Astrocyte of the hippocampus (primary cell): ENCODE results near the gene FAM241B.

ENCODE experiments used
- DNase-seq: peaks from one replicate; pipeline ENCODE4 v3.0.0; 2011; ENCODE audit warnings: low read depth, low spot score

Gene FAM241B

GRCh38 chr10:69649786-69650550 lies 19.9 kb downstream of the FAM241B start:
- DNase-seq: no peak

GRCh38 chr10:69650589-69651261 lies 20.7 kb downstream of the FAM241B start:
- no peak for DNase-seq

- DNase-seq: no peak
These were observed 21.3 kb downstream of the FAM241B start for GRCh38 chr10:69651362-69651761.

- no peak for DNase-seq
These were observed 22.2 kb downstream of the FAM241B start for GRCh38 chr10:69652111-69652856.

GRCh38 chr10:69652857-69653199 lies 22.8 kb downstream of the FAM241B start:
- no peak for DNase-seq

- no peak for DNase-seq
These were observed 23.5 kb downstream of the FAM241B start for GRCh38 chr10:69653561-69653960.

- DNase-seq: no peak
These were observed 25.2 kb downstream of the FAM241B start for GRCh38 chr10:69655124-69655867.

- no peak for DNase-seq
These were observed 26.0 kb downstream of the FAM241B start for GRCh38 chr10:69655868-69656555.

DNA sequence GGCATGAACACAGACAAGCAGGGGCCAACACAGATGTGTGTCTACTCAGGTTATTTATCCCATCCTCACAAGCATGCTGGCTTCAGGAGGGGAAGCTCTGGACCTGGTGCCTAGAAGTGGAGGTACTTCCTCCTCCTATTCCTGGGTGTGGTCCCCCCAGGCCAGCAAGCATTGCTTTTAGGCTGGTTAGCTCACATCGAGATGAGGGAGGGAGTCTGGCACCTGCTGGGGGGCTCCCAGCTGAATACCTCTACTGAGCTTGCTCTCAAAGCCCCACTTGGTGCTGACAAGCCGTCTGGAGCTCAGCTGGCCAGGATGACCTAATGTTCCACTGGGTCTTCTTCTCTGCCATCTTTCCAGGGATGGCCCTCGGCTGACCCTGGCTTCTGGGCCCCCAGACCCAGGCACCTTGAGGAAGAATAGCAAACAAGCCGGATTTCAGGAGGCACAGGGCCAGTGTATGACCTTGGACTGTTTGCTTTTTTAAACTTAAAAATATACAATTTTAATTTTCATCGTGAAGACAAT lies 26.8 kb downstream of the FAM241B start:
- DNase-seq: no peak

DNA sequence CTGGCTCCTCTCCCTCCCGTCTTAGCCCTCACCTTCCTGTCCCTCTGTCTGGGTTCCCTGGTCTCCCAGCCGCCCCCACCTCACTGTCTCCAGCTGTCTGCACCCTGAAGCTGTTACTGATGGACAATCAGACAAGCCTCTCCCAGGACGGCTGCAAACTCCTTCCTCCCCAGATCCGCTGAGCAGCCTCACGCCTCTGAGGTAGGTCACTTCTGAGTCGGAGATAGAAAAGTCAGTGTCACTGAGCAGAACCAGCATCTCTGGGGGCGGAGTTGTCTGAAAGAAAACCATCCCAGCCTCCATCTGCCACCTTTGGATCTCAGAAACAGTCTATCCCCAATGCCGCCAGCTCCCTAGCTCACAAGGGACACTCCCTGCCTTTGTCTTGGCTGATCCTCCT lies 27.4 kb downstream of the FAM241B start:
- no peak for DNase-seq

DNA sequence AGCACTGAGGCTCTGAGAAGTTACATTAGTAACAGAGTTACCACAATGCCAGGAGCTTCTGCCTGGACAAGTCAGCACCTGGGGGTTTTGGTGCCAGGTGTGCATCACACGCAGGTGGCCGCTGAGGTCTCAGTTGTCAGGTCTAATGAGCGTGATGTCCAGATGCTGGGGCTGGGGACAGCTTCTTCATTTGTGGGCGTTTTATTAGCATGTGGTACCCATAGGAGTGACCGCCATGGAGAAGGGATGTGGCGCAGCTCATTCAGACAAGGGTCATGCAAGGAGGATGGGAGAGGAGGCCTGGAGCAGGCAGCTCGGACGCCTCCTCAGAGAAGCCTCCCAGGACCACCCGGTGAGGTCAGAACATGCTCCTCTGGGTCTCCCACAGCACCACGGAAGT lies 27.8 kb downstream of the FAM241B start:
- no peak for DNase-seq

DNA sequence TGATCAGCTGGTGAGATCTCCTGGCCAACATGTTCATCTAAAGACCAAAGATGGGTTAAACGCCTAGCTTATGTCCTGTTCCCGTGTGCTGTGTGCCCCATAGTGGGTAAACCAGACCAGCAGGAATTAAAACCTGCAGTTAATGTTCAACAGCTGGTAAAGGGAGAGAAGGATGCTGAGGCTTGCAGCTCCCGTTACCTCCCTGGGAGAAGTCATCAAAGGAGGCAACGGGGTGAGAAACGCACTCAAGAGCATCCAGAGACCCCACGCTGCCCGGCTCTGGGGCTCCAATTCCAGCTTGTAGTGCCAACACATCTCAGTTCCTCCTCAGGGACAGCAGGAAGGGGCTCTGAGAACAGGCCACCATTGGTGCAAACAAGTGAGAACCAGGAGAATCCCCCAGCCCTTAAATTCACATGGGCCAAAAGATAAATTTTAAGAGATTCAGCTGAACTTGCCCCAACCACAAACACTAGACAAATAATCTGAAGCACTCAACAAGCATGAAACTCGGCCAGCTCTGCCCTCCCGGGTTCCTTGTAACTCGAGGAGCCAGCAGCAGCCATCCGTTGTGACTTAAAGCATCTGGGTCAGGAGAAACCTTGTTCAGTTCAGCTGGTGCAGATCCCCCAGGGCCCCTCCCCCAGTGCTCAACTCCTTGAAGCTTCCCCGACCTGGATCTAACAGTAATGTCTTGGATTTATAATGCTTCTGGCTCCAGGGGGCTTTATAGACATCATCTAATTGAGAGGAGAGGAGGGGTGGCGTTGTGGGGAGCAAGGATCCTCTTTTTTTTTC lies 29.4 kb downstream of the FAM241B start:
- no peak for DNase-seq

GRCh38 chr10:69660296-69660695 lies 30.2 kb downstream of the FAM241B start:
- no peak for DNase-seq

DNA sequence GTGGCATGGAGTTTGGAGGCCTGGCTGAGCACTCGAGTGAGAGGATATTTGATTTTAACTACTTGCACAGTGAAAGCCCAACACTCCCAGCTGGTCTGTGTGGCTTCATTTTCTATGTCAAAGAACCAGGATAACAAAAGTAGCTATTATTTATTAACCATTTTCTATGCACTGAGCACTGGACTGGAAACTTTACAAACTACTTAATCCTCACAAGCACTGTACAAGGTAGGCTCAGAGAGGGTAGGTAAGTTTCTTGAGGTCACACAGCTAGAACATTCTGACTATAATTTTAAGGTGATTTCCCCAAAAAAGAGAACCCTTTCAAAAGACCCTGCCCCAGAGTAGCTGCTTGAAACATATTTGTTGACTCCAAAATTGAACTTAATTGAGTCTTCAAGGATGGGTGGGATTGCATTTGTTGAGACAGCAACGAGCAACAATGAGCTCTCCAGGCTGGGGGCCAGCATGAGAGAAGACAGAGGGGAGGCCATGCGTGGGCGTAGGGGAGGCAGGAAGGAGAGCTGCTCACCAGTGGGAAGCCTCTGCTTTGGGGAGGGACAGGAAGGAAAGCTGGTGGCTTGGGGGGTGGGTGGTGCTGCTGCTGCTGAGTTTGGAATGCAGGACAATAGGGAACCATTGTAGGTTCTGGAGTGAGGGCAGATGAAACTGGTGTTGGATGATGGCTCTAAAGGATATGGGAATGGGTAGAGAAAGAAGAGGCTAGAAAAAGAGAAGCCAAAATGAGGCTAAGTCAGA lies 31.5 kb downstream of the FAM241B start:
- DNase-seq: no peak

- no peak for DNase-seq
These were observed 32.3 kb downstream of the FAM241B start for GRCh38 chr10:69662173-69662877.

DNA sequence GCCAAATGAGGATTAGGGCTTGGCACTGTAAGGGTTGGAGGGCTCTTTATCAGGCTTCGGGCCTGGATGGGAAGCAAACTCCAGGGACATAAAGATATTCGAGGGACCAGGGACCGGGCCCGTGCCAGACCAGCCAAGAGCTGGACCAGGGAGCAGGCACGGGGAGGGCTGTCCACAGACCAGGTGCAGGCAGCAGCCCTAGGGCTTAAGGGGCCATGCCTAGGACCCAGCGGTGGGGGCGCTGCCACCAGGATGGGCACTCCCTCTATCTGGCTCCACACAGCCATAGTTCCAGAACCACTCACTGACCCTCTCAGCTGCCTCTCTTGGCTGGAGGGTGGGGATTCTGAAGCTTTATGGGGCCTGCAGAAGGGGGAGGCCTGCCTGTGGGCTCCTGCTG lies 32.9 kb downstream of the FAM241B start:
- no peak for DNase-seq

- DNase-seq: no peak
These were observed 33.4 kb downstream of the FAM241B start for GRCh38 chr10:69663369-69663947.

- DNase-seq: no peak
These were observed 35.6 kb downstream of the FAM241B start for GRCh38 chr10:69665474-69666320.
